Measurements from ENCODE around the gene FAM83E.

The FAM83E gene

GRCh38 chr19:48638831-48639381 lies 24.0 kb upstream of the FAM83E start:
- no peaks in the 10 kb centered on the region for H3K9me3 ChIP-seq (replicated peaks; ENCODE audit: low read length)
- H3K4me1 ChIP-seq (ENCODE audit: control insufficient read depth, insufficient read depth, low read length), result peaks cover 32% of the 10 kb centered on the region
- no peak overlapping the region for H3K9ac ChIP-seq (ENCODE audit: low read depth, low read length)
- peaks cover 4% of the 10 kb centered on the region for H3K27me3 ChIP-seq (ENCODE audit: control insufficient read depth, insufficient read depth, low read length)
- no peaks in the 10 kb centered on the region for H3K36me3 ChIP-seq (ENCODE audit: insufficient read depth, low read length)
- peak overlapping the region; percentile 89 for H3K4me2 ChIP-seq (ENCODE audit: low read length)
- no peak overlapping the region for H3K4me3 ChIP-seq (ENCODE audit: low read length)

GRCh38 chr19:48637948-48638830 lies 23.3 kb upstream of the FAM83E start:
- H3K9ac ChIP-seq (ENCODE audit: low read depth, low read length), result peak overlapping the region; percentile 80
- H3K27me3 ChIP-seq (ENCODE audit: control insufficient read depth, insufficient read depth, low read length), result peaks cover 4% of the 10 kb centered on the region
- H3K9me3 ChIP-seq (replicated peaks; ENCODE audit: low read length), result no peaks in the 10 kb centered on the region

GRCh38 chr19:48637449-48637947 lies 22.6 kb upstream of the FAM83E start:
- Histone ChIP-seq H3K4me2 (ENCODE audit: low read length) (peak overlapping the region; percentile 89), H3K9me3 (replicated peaks; ENCODE audit: low read length) (no peaks in the 10 kb centered on the region), H3K4me3 (ENCODE audit: low read length) (peak overlapping the region; percentile 68), H3K4me1 (ENCODE audit: control insufficient read depth, insufficient read depth, low read length) (peaks cover 46% of the 10 kb centered on the region), H3K27me3 (ENCODE audit: control insufficient read depth, insufficient read depth, low read length) (no peaks in the 10 kb centered on the region), H3K9ac (ENCODE audit: low read depth, low read length) (peak overlapping the region; percentile 80), H3K36me3 (ENCODE audit: insufficient read depth, low read length) (no peaks in the 10 kb centered on the region)

More at GRCh38 chr19:48637948-48638830, 23.3 kb upstream of the FAM83E start:
- Histone ChIP-seq H3K4me1 (ENCODE audit: control insufficient read depth, insufficient read depth, low read length) (peaks cover 39% of the 10 kb centered on the region), H3K4me3 (ENCODE audit: low read length) (peak overlapping the region; percentile 68), H3K36me3 (ENCODE audit: insufficient read depth, low read length) (no peaks in the 10 kb centered on the region), H3K4me2 (ENCODE audit: low read length) (peak overlapping the region; percentile 89)

GRCh38 chr19:48636859-48637448 lies 22.1 kb upstream of the FAM83E start, which contains the start of gene DBP:
Gene DBP, minus strand, starts transcription at chr19:48637379. Its CDS starts 385 bp downstream, at chr19:48636994.
- peak within 1 kb of the TSS; percentile 68 for H3K4me3 ChIP-seq (ENCODE audit: low read length)
- H3K9ac ChIP-seq (ENCODE audit: low read depth, low read length), result peak within 1 kb of the TSS; percentile 80
- no peaks in the 10 kb centered on the region for H3K36me3 ChIP-seq (ENCODE audit: insufficient read depth, low read length)
- H3K27me3 ChIP-seq (ENCODE audit: control insufficient read depth, insufficient read depth, low read length), result no peaks in the 10 kb centered on the region
- peak within 1 kb of the TSS; percentile 89 for H3K4me2 ChIP-seq (ENCODE audit: low read length)
- H3K9me3 ChIP-seq (replicated peaks; ENCODE audit: low read length), result no peaks in the 10 kb centered on the region
- H3K4me1 ChIP-seq (ENCODE audit: control insufficient read depth, insufficient read depth, low read length), result peaks cover 47% of the 10 kb centered on the region

GRCh38 chr19:48635966-48636858 lies 21.3 kb upstream of the FAM83E start:
- Histone ChIP-seq H3K36me3 (ENCODE audit: insufficient read depth, low read length) (no peaks in the 10 kb centered on the region), H3K27me3 (ENCODE audit: control insufficient read depth, insufficient read depth, low read length) (no peaks in the 10 kb centered on the region), H3K9ac (ENCODE audit: low read depth, low read length) (peak overlapping the region; percentile 60), H3K9me3 (replicated peaks; ENCODE audit: low read length) (no peaks in the 10 kb centered on the region), H3K4me2 (ENCODE audit: low read length) (peak overlapping the region; percentile 89), H3K4me1 (ENCODE audit: control insufficient read depth, insufficient read depth, low read length) (peaks cover 47% of the 10 kb centered on the region), H3K4me3 (ENCODE audit: low read length) (peak overlapping the region; percentile 68)

GRCh38 chr19:48635263-48635965 lies 20.5 kb upstream of the FAM83E start:
- peak overlapping the region; percentile 60 for H3K9ac ChIP-seq (ENCODE audit: low read depth, low read length)
- H3K4me3 ChIP-seq (ENCODE audit: low read length), result peak overlapping the region; percentile 65
- H3K27me3 ChIP-seq (ENCODE audit: control insufficient read depth, insufficient read depth, low read length), result no peaks in the 10 kb centered on the region
- H3K9me3 ChIP-seq (replicated peaks; ENCODE audit: low read length), result no peaks in the 10 kb centered on the region
- peak overlapping the region; percentile 86 for H3K4me2 ChIP-seq (ENCODE audit: low read length)
- peaks cover 54% of the 10 kb centered on the region for H3K4me1 ChIP-seq (ENCODE audit: control insufficient read depth, insufficient read depth, low read length)
- no peaks in the 10 kb centered on the region for H3K36me3 ChIP-seq (ENCODE audit: insufficient read depth, low read length)

GRCh38 chr19:48634424-48635262 lies 19.8 kb upstream of the FAM83E start:
- Histone ChIP-seq H3K4me1 (ENCODE audit: control insufficient read depth, insufficient read depth, low read length) (peaks cover 62% of the 10 kb centered on the region), H3K9ac (ENCODE audit: low read depth, low read length) (peak overlapping the region; percentile 68), H3K4me2 (ENCODE audit: low read length) (peak overlapping the region; percentile 86), H3K9me3 (replicated peaks; ENCODE audit: low read length) (no peaks in the 10 kb centered on the region), H3K27me3 (ENCODE audit: control insufficient read depth, insufficient read depth, low read length) (no peaks in the 10 kb centered on the region), H3K4me3 (ENCODE audit: low read length) (peak overlapping the region; percentile 65), H3K36me3 (ENCODE audit: insufficient read depth, low read length) (no peaks in the 10 kb centered on the region)

- Histone ChIP-seq H3K9ac (ENCODE audit: low read depth, low read length) (peak overlapping the region; percentile 68), H3K36me3 (ENCODE audit: insufficient read depth, low read length) (no peaks in the 10 kb centered on the region), H3K9me3 (replicated peaks; ENCODE audit: low read length) (no peaks in the 10 kb centered on the region), H3K27me3 (ENCODE audit: control insufficient read depth, insufficient read depth, low read length) (no peaks in the 10 kb centered on the region), H3K4me1 (ENCODE audit: control insufficient read depth, insufficient read depth, low read length) (peaks cover 62% of the 10 kb centered on the region), H3K4me3 (ENCODE audit: low read length) (peak overlapping the region; percentile 65), H3K4me2 (ENCODE audit: low read length) (peak overlapping the region; percentile 86)
Measured at GRCh38 chr19:48634036-48634342, 19.1 kb upstream of the FAM83E start.

- H3K36me3 ChIP-seq (ENCODE audit: insufficient read depth, low read length), result no peaks in the 10 kb centered on the region
- H3K4me2 ChIP-seq (ENCODE audit: low read length), result peak overlapping the region; percentile 86
- peak overlapping the region; percentile 68 for H3K9ac ChIP-seq (ENCODE audit: low read depth, low read length)
- peaks cover 62% of the 10 kb centered on the region for H3K4me1 ChIP-seq (ENCODE audit: control insufficient read depth, insufficient read depth, low read length)
- no peaks in the 10 kb centered on the region for H3K27me3 ChIP-seq (ENCODE audit: control insufficient read depth, insufficient read depth, low read length)
- H3K4me3 ChIP-seq (ENCODE audit: low read length), result peak overlapping the region; percentile 65
- no peaks in the 10 kb centered on the region for H3K9me3 ChIP-seq (replicated peaks; ENCODE audit: low read length)
Measured at GRCh38 chr19:48633148-48634035, 18.5 kb upstream of the FAM83E start.
